ENCODE results near the gene HIVEP3.
"Not testable (repeated sequence)": the region's sequence is repeated elsewhere in the genome, so short reads cannot be mapped to it uniquely, and the experiment has no call there.

HIVEP3 gene

DNA sequence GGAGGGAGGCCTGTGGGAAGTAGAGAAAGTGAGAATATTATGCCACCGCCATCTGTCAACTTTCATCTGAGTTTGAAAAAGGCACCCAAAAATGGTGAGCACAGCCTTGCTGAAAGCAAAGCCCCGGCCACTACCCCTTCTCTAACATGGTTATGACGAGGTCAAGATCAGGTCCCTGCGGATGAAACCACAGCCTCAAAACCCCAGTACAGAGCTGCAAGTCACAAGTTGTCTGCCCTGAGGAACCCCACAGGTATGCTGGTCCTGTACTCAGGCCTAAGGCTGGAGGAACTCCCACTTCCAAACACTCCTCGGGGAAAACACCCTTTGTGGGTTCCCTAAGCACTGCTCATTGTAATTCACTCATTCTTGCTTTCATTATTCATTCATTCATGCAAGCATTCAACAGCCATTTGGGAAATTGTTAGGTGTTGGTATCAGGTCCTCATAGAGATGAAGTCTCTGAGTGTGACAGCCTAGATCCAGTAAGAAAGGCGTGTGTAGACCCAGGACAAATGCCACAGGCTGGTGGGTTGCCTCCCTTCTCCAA, 217.7 kb downstream of the HIVEP3 start:
- TF ChIP-seq POU2F2 (IDR thresholded peaks at IDR 0.05; ENCODE audit: low read depth, low read length) (no peak), POLR2A (IDR thresholded peaks at IDR 0.05; ENCODE audit: low read depth, low read length) (no peak), PAX5 (IDR thresholded peaks at IDR 0.05; ENCODE audit: insufficient read depth, low read length, severe bottlenecking) (no peak), POLR2AphosphoS5 (IDR thresholded peaks at IDR 0.05; ENCODE audit: low read depth, low read length) (no peak), SPI1 (IDR thresholded peaks at IDR 0.05; ENCODE audit: low read depth, low read length) (no peak), TAF1 (IDR thresholded peaks at IDR 0.05; ENCODE audit: low read depth, low read length) (no peak)
- FAIRE-seq (no peak), DNase-seq (ENCODE audit: insufficient read length, low spot score) (no peak)

DNA sequence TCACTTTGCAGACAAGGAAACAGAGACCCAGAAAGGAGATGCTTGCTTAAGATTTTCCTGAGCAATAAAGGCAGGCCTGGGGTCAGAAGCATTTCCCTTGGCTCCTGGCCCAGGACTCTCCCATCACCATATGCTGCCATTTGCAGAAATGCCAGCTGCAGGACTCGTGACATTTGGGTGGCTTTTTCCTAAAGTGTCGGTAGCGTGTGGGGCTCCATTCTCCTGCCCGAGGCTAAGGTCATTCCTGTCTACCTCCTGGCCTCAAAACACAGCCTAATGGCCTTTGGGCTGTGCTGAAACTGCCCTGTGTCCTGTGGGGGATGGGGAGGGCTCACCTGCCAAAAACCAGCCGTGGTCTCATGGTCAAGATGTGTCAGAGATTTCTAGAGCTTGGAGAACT, 218.1 kb downstream of the HIVEP3 start:
- FAIRE-seq: no peak
- no peak for DNase-seq (ENCODE audit: insufficient read length, low spot score)
- TF ChIP-seq SPI1 (IDR thresholded peaks at IDR 0.05; ENCODE audit: low read depth, low read length): no peak
- no peak for TF ChIP-seq POLR2AphosphoS5 (IDR thresholded peaks at IDR 0.05; ENCODE audit: low read depth, low read length)
- no peak for TF ChIP-seq PAX5 (IDR thresholded peaks at IDR 0.05; ENCODE audit: insufficient read depth, low read length, severe bottlenecking)
- no peak for TF ChIP-seq POLR2A (IDR thresholded peaks at IDR 0.05; ENCODE audit: low read depth, low read length)
- no peak for TF ChIP-seq TAF1 (IDR thresholded peaks at IDR 0.05; ENCODE audit: low read depth, low read length)
- no peak for TF ChIP-seq POU2F2 (IDR thresholded peaks at IDR 0.05; ENCODE audit: low read depth, low read length)

DNA sequence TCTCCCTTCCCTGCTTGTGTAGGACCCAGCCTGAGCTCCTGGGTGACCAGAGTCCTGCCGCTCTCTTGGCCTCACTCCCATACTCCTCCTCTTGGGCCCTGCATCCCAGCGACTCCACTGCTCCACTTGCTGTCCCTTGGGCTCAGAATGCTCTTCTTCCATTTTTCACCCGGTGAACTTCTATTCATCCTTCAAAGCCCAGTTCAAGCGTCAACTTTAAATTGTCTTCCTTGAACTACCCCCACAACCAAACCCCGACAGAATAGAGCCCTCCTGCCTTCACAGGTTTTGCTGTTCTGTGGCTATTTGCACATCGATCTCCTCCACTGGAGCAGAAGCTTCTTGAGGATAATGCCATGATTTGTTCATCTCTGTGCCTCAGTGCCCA, 218.9 kb downstream of the HIVEP3 start:
- FAIRE-seq (peak; percentile 57), DNase-seq (ENCODE audit: insufficient read length, low spot score) (no peak)
- TF ChIP-seq POLR2A (IDR thresholded peaks at IDR 0.05; ENCODE audit: low read depth, low read length): no peak
- TF ChIP-seq PAX5 (IDR thresholded peaks at IDR 0.05; ENCODE audit: insufficient read depth, low read length, severe bottlenecking): no peak
- TF ChIP-seq POU2F2 (IDR thresholded peaks at IDR 0.05; ENCODE audit: low read depth, low read length): no peak
- no peak for TF ChIP-seq TAF1 (IDR thresholded peaks at IDR 0.05; ENCODE audit: low read depth, low read length)
- TF ChIP-seq POLR2AphosphoS5 (IDR thresholded peaks at IDR 0.05; ENCODE audit: low read depth, low read length): no peak
- no peak for TF ChIP-seq SPI1 (IDR thresholded peaks at IDR 0.05; ENCODE audit: low read depth, low read length)

DNA sequence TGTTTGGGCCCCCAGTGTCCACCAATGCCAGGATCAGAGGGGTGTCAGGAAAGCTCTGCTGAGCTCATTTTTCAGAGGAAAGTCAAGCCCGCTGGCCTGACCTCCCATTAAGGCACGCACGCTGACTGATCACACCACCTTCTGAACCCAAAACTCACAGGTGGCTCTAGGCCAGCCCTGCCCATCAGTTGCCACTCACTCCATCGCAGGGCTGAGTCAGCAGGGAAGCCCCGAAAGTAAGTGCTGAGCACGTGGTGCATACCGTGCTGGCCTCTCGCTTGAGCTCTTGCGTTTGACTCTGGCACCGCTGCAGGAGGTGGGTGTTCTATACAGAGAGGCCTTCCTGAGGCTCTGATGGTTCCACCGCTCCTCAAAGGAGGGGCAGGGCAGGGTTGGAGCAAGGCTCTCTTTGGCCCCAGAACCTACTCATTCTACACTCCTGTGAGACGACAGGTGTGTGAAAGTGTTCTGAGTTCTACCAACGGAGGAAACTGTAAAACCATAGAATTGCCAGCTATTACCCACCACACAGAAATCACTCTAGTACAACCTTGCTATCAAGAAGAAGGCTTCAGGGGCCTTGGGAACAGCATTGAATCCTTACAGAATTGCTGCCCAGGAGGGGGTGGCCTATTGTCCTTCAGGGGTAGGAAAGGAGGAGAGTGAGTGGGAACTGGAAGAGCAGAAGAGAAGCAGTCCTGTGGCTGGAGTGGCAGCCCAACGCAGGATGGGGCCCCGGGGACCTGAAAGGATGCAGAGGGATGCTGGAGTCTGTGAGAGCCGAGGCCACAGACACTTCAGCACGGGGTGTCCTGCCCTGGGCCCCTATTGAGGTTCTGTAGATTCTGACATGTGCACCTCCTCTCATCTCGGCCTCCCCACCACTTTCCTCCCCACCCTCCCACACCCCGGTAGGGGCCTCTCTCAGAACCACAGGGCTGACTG, 219.5 kb downstream of the HIVEP3 start:
- DNase-seq (ENCODE audit: insufficient read length, low spot score) (no peak), FAIRE-seq (no peak)
- TF ChIP-seq POLR2A (IDR thresholded peaks at IDR 0.05; ENCODE audit: low read depth, low read length) (no peak), SPI1 (IDR thresholded peaks at IDR 0.05; ENCODE audit: low read depth, low read length) (no peak), TAF1 (IDR thresholded peaks at IDR 0.05; ENCODE audit: low read depth, low read length) (no peak), PAX5 (IDR thresholded peaks at IDR 0.05; ENCODE audit: insufficient read depth, low read length, severe bottlenecking) (no peak)

DNA sequence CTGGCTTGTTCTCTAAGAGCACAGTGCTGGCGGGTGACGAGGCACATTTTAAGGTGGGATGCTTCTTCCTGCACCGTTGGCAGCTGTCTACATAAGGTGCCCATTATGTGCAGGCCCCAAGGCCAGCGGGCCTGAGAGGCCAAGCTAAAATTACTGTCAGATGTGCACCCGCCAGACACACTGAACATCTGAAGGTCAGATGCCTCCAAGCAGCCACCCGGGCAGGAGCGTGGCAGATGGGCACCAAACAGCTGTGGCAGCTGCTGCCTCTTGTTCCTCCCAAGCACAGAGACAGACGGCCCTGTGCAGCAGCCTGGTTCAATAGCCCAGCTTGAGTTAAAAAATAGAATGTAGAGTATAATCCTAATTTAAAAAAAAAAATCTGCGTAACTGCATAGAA, 222.3 kb downstream of the HIVEP3 start:
- FAIRE-seq: peak; percentile 28
- no peak for TF ChIP-seq PAX5 (IDR thresholded peaks at IDR 0.05; ENCODE audit: insufficient read depth, low read length, severe bottlenecking)
- TF ChIP-seq POLR2A (IDR thresholded peaks at IDR 0.05; ENCODE audit: low read depth, low read length): no peak
- TF ChIP-seq POLR2AphosphoS5 (IDR thresholded peaks at IDR 0.05; ENCODE audit: low read depth, low read length): no peak
- TF ChIP-seq POU2F2 (IDR thresholded peaks at IDR 0.05; ENCODE audit: low read depth, low read length): no peak
- TF ChIP-seq TAF1 (IDR thresholded peaks at IDR 0.05; ENCODE audit: low read depth, low read length): no peak
- no peak for TF ChIP-seq SPI1 (IDR thresholded peaks at IDR 0.05; ENCODE audit: low read depth, low read length)
- DNase-seq (ENCODE audit: insufficient read length, low spot score): no peak

DNA sequence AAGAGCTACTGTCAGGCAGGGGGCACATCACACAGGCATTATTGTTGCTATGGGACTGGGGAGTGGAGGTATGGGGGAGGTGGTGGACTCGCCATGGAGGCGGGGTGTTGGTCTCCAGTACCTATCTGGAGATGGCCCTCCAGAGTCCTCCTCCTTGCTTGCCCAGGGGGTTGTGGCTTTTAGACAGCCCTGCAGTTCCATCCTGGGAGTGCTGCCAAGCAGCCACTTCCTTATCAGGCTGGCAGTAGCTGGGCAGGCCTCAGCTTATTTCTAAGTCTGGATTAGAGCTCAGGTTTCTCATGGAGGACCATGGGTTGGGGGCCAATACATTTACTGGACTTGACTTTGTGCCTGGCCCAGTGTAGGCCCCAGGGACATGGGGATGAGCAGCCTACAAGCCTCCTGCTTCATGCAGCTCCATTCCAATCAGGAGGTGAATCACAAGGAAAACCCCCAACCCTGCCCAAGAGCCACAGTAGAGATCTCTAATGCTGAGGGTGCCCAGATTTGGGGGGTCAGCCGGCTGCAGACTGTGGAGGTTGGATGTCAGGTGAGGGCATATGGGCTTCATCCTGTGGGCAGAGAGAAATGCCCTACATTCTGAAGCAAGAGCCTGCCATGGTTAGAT, 223.5 kb downstream of the HIVEP3 start:
- DNase-seq (ENCODE audit: insufficient read length, low spot score) (no peak), FAIRE-seq (no peak)
- no peak for TF ChIP-seq POLR2AphosphoS5 (IDR thresholded peaks at IDR 0.05; ENCODE audit: low read depth, low read length)
- TF ChIP-seq PAX5 (IDR thresholded peaks at IDR 0.05; ENCODE audit: insufficient read depth, low read length, severe bottlenecking): no peak
- TF ChIP-seq SPI1 (IDR thresholded peaks at IDR 0.05; ENCODE audit: low read depth, low read length): no peak
- no peak for TF ChIP-seq POU2F2 (IDR thresholded peaks at IDR 0.05; ENCODE audit: low read depth, low read length)
- TF ChIP-seq TAF1 (IDR thresholded peaks at IDR 0.05; ENCODE audit: low read depth, low read length): no peak
- no peak for TF ChIP-seq POLR2A (IDR thresholded peaks at IDR 0.05; ENCODE audit: low read depth, low read length)

DNA sequence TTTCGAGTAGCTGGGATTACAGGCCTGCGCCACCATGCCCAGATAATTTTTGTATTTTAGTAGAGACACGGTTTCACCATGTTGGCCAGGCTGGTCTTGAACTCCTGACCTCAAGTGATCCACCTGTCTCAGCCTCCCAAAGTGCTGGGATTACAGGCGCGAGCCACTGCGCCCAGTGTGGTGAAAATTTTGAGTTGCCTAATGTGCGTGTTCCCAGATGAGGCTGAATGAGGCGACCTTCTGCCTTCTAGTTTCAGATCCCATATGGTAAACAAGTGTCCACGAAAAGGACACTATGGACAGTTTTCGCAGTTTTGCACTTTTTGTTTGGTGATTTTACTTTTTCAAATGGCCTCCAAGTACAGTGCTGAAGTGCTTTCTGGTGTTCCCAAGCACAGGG, 226.8 kb downstream of the HIVEP3 start:
- DNase-seq (ENCODE audit: insufficient read length, low spot score); FAIRE-seq: not testable (repeated sequence)

DNA sequence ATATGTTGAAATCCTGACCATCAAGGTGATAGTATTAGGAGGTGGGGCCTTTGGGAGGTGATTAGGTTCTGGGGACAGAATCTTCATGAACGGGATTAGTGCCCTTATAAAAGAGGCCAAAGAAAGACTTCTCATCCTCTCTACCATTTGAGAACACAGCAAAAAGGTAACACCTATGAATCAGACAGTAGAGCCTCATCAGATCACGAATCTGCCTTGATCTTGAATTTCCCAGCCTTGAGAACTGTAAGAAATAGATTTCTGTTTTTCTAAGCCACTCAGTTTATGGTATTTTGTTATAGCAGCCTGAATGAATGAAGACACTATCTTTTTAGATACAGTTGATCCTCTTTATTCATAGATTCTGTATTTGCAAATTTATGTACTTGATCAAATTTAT, 227.3 kb downstream of the HIVEP3 start:
- TF ChIP-seq SPI1 (IDR thresholded peaks at IDR 0.05; ENCODE audit: low read depth, low read length) (no peak), PAX5 (IDR thresholded peaks at IDR 0.05; ENCODE audit: insufficient read depth, low read length, severe bottlenecking) (no peak), POLR2AphosphoS5 (IDR thresholded peaks at IDR 0.05; ENCODE audit: low read depth, low read length) (no peak), POLR2A (IDR thresholded peaks at IDR 0.05; ENCODE audit: low read depth, low read length) (no peak), TAF1 (IDR thresholded peaks at IDR 0.05; ENCODE audit: low read depth, low read length) (no peak), POU2F2 (IDR thresholded peaks at IDR 0.05; ENCODE audit: low read depth, low read length) (no peak)
- DNase-seq (ENCODE audit: insufficient read length, low spot score) (no peak), FAIRE-seq (peak; percentile 13)

DNA sequence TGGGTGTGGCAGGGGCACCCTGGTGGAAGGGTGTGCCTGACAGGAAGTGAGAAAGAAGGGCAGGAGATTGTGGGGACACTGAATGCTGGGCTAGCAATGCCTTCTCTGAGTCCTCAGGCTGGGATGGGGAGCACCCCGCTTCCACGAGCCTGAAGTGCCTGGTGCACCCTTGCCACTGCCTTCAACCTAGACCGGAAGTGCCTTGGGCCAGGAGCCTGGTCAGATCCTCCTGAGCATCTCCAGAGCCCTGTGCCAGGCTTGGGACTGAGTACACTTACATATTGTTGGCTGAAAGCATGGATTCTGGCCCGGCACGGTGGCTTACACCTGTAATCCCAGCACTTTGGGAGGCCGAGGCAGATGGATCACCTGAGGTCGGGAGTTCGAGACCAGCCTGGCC, 228.4 kb downstream of the HIVEP3 start:
- DNase-seq (ENCODE audit: insufficient read length, low spot score) (no peak), FAIRE-seq (no peak)
- TF ChIP-seq POU2F2 (IDR thresholded peaks at IDR 0.05; ENCODE audit: low read depth, low read length) (no peak), SPI1 (IDR thresholded peaks at IDR 0.05; ENCODE audit: low read depth, low read length) (peak; percentile 15; the same call in 1 of the 2 replicates), POLR2AphosphoS5 (IDR thresholded peaks at IDR 0.05; ENCODE audit: low read depth, low read length) (no peak), TAF1 (IDR thresholded peaks at IDR 0.05; ENCODE audit: low read depth, low read length) (no peak)

Measured in GM12891 (cell line).